Head of caudate nucleus (tissue), 42 donors: ENCODE measurements around the gene C1orf116.
"Not testable (repeated sequence)": the region's sequence is repeated elsewhere in the genome, so short reads cannot be mapped to it uniquely, and the experiment has no call there.

ENCODE experiments used
- DNase-seq, 42 donors: peaks; one replicate each; pipeline versions ENCODE4 v3.0.0 to v3.0.0-alpha.2; 2020 to 2021; ENCODE audit warnings: mixed read lengths in 7 of 42
- intact Hi-C: fragments of 100-400 bp; cut with DNase I; formaldehyde crosslinking; loops from one replicate; pipeline ENCODE4 v1.15.0; 2022

C1orf116 gene

GRCh38 chr1:207062058-207062457 lies 29.5 kb upstream of the C1orf116 start:
- peak in 15 of 42 donors; percentile 24 to 69 (median 53) for DNase-seq
- intact Hi-C loops = no loop called here

GRCh38 chr1:207060596-207060995 lies 28.0 kb upstream of the C1orf116 start:
- DNase-seq = no peak
- intact Hi-C loops = no loop called here

GRCh38 chr1:207059881-207060280 lies 27.3 kb upstream of the C1orf116 start:
- no peak for DNase-seq
- intact Hi-C loops = no loop called here

DNA sequence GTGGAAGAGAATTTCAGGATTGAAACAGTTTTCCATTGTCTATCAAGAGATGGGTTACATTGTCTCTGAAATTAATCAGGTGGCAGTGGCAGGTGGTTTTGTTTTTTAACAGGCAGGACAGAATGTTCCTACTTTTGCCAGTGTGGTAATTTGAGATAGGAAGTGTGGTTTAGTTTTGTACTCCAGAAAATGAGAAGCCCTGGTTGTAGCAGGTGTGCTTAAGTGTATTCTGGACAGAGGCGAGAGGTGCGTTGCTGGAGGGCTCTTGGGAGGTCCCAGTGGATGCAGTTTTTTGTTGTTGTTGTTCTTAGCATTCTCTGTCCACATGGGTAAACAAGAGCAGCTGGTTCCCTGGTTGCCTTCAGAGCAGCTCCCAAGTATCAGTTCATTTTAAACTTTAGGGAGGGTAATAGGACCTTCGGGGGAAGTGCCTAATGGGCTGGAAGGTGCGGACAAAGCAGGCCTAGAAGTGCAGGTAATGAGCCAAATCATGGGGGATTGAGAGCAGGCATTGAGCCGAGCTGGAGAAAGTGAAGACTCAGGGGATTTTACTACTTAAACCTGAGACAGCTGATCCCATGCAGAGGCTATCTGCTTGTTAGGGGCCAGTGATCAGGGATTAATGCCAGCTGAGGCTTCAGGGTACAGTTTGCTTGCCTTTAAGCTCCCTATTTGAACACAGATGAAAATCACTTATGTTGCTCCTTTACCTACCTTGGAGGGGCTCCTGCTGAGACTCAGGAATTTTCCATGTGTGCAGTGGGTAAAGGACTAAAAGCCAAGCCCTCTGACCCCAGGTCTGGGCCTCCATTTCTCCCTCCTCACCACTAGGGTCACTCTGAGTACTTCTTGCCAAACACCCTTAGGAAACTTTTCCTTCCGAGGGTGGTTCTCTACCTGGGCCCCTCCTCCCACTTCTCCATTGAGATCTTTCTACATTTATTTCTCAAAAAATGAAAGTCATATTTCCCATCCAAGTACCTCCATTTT lies 26.6 kb upstream of the C1orf116 start:
- DNase-seq = no peak
- intact Hi-C loops = no loop called here

GRCh38 chr1:207058252-207058651 lies 25.7 kb upstream of the C1orf116 start:
- DNase-seq = no peak
- intact Hi-C loops = no loop called here

GRCh38 chr1:207056673-207057072 lies 24.1 kb upstream of the C1orf116 start:
- DNase-seq = no peak
- intact Hi-C loops = no loop called here

DNA sequence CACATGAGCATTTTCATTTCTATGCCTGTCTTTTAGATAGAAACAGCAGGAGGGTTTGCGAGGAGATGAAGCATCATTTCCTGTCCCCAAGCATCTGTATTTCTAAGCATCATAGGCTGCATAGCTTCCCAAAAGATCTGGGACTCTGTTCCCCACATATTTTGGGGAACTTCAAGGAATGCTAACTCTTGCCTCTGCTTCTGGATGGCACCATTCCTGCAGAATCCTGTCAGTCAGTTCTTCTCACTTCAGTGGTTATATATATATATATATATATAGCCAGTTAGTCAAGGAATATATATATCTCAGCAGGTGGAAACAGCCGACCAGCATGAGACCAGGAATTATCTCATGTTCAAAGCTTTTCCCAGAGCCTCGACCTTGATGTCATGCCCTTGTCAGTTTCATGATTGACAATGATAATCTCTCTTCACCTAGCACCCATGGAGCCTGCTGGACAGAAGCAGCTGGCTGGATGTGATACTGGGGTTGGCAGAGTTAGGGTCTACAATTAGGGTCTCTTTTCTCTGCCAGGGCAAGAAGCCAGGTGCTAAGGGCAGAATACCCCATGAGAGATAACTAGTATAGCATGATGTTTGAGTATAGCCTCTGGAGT lies 22.9 kb upstream of the C1orf116 start:
- intact Hi-C loops = no loop called here
- no peak for DNase-seq

DNA sequence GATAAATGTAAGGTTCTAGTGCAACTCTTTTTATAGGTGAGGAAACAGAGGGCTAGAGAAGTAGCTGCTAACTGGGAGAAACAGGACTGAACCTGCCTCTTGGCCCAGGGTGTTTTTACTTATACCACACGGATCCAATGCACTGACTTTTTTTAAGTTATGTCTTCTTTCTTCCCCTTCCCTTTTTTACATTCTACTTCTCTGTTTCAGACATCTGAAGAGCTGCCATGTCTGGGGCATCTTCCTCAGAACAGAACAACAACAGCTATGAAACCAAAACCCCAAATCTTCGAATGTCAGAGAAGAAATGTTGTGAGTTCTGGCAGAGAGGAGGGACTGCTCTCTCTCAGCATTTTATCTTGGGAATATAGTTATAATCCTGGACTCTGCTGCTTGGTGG lies 21.9 kb upstream of the C1orf116 start:
- no peak for DNase-seq

GRCh38 chr1:207052911-207053769 lies 20.6 kb upstream of the C1orf116 start, which contains the start of gene PFKFB2:
Gene PFKFB2, plus strand, starts transcription at chr1:207053275. Its CDS starts 1,443 bp downstream, at chr1:207054718.
- DNase-seq = peak; percentile 93 to 99 (median 98)
- intact Hi-C loops = no loop called here

More for the DNA sequence above, 21.9 kb upstream of the C1orf116 start:
- intact Hi-C loops = no loop called here

DNA sequence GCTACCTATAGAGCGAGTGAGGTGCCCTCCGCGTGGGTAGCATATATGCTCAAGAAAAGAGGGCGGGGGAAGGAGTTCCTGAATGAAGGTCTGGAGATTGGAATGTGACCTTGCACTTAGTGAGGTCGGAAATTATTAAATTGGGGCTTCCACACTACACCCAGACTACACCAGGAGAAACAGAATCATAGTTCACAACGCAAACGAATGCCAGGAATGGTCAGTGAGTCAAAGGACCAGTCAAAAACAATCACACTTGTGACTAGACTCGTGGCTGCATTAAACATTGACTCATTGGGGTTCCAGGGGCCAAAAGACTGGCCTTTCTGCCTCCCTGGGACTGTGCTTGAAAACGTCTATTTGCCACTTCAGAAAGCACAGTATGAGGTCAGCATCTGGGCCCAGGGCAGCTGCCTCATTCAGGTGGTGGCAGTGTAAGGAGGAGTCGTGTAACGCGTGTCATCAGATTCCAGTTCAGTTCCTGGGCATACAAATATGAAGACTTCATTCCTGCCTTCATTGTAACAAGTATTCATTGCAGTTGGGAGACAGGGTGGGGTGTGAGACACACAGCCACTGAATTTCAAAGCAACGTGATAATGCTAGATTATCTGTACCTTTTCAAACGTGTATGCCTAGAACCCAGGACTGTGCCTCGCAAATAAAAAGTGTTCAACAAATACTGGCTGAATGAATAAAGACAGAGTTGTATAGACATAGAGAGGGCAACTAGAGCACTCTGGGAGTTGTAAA lies 18.8 kb upstream of the C1orf116 start, which contains the start of gene YOD1:
Gene YOD1 (minus strand): TSS at position 18 of the 753 bp plus-strand sequence. CDS start 178 bp downstream, outside the sequence.
- intact Hi-C loops = no loop called here
- peak in 8 of 42 donors; percentile 23 to 66 (median 36) for DNase-seq

DNA sequence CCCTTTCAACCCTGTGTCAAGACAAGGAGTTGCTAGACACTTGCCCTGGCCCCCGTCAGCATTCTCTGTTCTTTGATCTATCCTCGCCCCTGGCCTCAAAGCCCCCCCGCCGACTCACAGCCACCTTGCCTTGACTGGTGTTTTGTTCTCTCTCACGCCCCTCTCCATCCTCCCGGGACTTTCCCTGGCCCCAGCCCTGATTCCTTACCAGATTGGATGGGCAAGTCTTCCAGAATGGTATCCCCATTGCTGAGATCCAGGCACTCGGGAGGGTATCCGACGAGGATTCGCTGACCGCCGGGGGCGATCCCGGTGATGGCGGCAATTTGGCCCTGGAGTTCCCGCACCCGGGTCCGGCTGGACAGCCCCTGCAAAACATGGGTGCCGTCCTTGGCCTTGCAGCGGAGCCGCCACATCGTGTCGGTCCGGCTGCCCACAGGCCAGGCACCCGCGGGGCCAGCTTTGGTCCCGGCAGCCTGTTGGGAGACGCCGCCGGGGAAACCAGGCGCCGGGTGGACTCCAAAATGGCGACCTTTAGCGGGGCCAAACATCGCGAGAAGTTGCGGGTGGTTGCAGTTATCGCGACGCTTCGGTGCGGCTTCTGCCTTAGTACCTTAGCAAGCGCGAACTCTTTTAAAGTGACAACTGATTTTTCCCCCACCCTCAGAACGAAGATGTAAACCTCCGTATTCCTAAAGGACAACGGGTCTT lies 18.1 kb upstream of the C1orf116 start:
- DNase-seq = peak; percentile 82 to 96 (median 91)
- intact Hi-C loops = no loop called here

GRCh38 chr1:207049974-207050391 lies 17.4 kb upstream of the C1orf116 start:
- intact Hi-C loops = no loop called here
- DNase-seq = peak in 36 of 42 donors; percentile 23 to 86 (median 66)

GRCh38 chr1:207049514-207049913 lies 17.0 kb upstream of the C1orf116 start:
- intact Hi-C loops = no loop called here
- no peak for DNase-seq

DNA sequence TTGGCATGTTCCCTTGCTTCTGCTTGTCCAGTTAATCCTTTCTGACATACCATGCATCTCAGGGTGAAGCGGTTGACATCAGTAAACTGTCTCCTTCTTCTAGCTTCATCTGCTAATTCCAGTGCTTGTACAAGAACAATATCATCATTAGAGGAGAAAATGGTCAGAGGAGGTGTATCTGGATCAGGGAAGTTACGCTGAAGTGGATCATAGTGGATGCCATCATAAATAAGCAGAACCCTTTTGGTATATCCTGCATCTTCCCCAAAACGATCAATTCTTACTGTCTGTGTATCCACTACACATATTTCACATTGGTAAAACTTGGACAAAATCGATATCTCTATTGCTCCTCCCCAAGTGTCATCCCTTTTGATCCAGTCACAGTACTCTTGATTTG lies 16.5 kb upstream of the C1orf116 start:
- no peak for DNase-seq
- intact Hi-C loops = no loop called here

GRCh38 chr1:207048041-207048440 lies 15.5 kb upstream of the C1orf116 start:
- intact Hi-C loops = no loop called here
- DNase-seq = no peak

GRCh38 chr1:207047505-207047904 lies 14.9 kb upstream of the C1orf116 start:
- no peak for DNase-seq
- intact Hi-C loops = no loop called here

GRCh38 chr1:207045453-207045852 lies 12.9 kb upstream of the C1orf116 start:
- DNase-seq = no peak
- intact Hi-C loops = no loop called here

- DNase-seq, intact Hi-C loops: not testable (repeated sequence)
Observed at GRCh38 chr1:207041397-207041796, 8.8 kb upstream of the C1orf116 start.
